IMR-90 (cell line): ENCODE results near the gene RAD51B. TPM values are rescaled to one million over a fixed set of nuclear protein-coding genes. Genes with fewer than 3 reads are reported as not detected.

ENCODE experiments used
- ATAC-seq: fragments of 200-7000 bp; cut with Tn5 transposase; 2 replicates; pipeline ENCODE4 v1.9.1; 2020; ENCODE audit warnings: low read depth, mild to moderate bottlenecking, moderate library complexity
- BruUV-seq: library from RNA; stranded (reverse); fragments of 400-500 nt; replicated peaks from 2 replicates; lab custom pipeline; 2021; lab: Mats Ljungman, UMichigan
- CTCF ChIA-PET: fragments of 300-600 bp; formaldehyde crosslinking; extraction: SDS; loops from one replicate; lab custom pipeline; 2021; ENCODE audit warnings: antibody characterized with exemption; lab: Yijun Ruan, JAX
- POLR2A ChIA-PET: fragments of 300-600 bp; sonication (Branson Sonifier 250); formaldehyde crosslinking; loops from one replicate; lab custom pipeline; 2022; ENCODE audit warnings: antibody characterized with exemption; ENCODE audit not compliant: unreplicated experiment; lab: Charles Lee
- DNase-seq: peaks from one replicate; pipeline ENCODE4 v3.0.0; 2013
- H2AFZ ChIP-seq: replicated peaks from 2 replicates; pipeline ENCODE3; 2013; ENCODE audit warnings: low read length, mild to moderate bottlenecking; ENCODE audit not compliant: poor library complexity
- H2AK5ac ChIP-seq: 2 replicates; pipeline ENCODE4 v1.6.1; 2013; ENCODE audit warnings: low read depth, low read length, inconsistent platforms
- H2AK9ac ChIP-seq: replicated peaks from 2 replicates; pipeline ENCODE3; 2013; ENCODE audit warnings: mild to moderate bottlenecking, low read depth, low read length, moderate library complexity; ENCODE audit not compliant: poor library complexity
- H2BK120ac ChIP-seq: 2 replicates; pipeline ENCODE4 v1.6.1; 2013; ENCODE audit warnings: low read depth, low read length, inconsistent platforms
- H2BK15ac ChIP-seq: 3 replicates; pipeline ENCODE4 v1.6.1; 2013; ENCODE audit warnings: low read depth, low read length, inconsistent platforms
- H2BK20ac ChIP-seq: 2 replicates; pipeline ENCODE4 v1.6.1; 2013; ENCODE audit warnings: low read depth, mild to moderate bottlenecking, inconsistent platforms, low read length, moderate library complexity
- H2BK5ac ChIP-seq: 2 replicates; pipeline ENCODE4 v1.6.1; 2013; ENCODE audit warnings: mild to moderate bottlenecking, low read depth, low read length, inconsistent platforms; ENCODE audit not compliant: poor library complexity, severe bottlenecking
- H3K14ac ChIP-seq: replicated peaks from 2 replicates; pipeline ENCODE4 v1.6.1; 2013; ENCODE audit warnings: low read depth, low read length, inconsistent platforms
- H3K18ac ChIP-seq: 2 replicates; pipeline ENCODE4 v1.6.1; 2013; ENCODE audit warnings: low read depth, low read length, control low read depth
- H3K23ac ChIP-seq: 2 replicates; pipeline ENCODE4 v1.6.1; 2013; ENCODE audit warnings: low read depth, low read length, inconsistent platforms
- H3K27ac ChIP-seq: 2 replicates; pipeline ENCODE4 v1.5.1; 2013; ENCODE audit warnings: mild to moderate bottlenecking, control low read depth, low read length; ENCODE audit not compliant: insufficient read depth
- H3K27me3 ChIP-seq: 2 replicates; pipeline ENCODE4 v1.6.1; 2013; ENCODE audit warnings: low read length; ENCODE audit not compliant: control insufficient read depth, insufficient read depth
- H3K36me3 ChIP-seq: 2 replicates; pipeline ENCODE4 v1.6.1; 2013; ENCODE audit warnings: low read length, mixed read lengths; ENCODE audit not compliant: control insufficient read depth, insufficient read depth
- H3K4ac ChIP-seq: 2 replicates; pipeline ENCODE4 v1.6.1; 2013; ENCODE audit warnings: low read depth, low read length, inconsistent platforms
- H3K4me1 ChIP-seq: 2 replicates; pipeline ENCODE4 v1.6.1; 2013; ENCODE audit warnings: low read length, mixed read lengths; ENCODE audit not compliant: control insufficient read depth, insufficient read depth
- H3K4me2 ChIP-seq: 2 replicates; pipeline ENCODE4 v1.6.1; 2013; ENCODE audit warnings: low read depth, mild to moderate bottlenecking, control low read depth, low read length, moderate library complexity
- H3K4me3 ChIP-seq: 2 replicates; pipeline ENCODE4 v1.5.1; 2013; ENCODE audit warnings: low read depth, mild to moderate bottlenecking, control low read depth, low read length, moderate library complexity; ENCODE audit not compliant: insufficient read depth
- H3K56ac ChIP-seq: 2 replicates; pipeline ENCODE4 v1.6.1; 2013; ENCODE audit warnings: low read length, inconsistent platforms; ENCODE audit not compliant: insufficient read depth; ENCODE audit errors: extremely low read depth
- H3K79me1 ChIP-seq, 2 experiments: 2 replicates each; pipeline ENCODE4 v1.6.1; 2013; ENCODE audit warnings: low read length in 2 of 2, inconsistent platforms in 1 of 2, low read depth in 1 of 2
- H3K9ac ChIP-seq: 2 replicates; pipeline ENCODE4 v1.6.1; 2013; ENCODE audit warnings: low read depth, low read length, control low read depth
- H3K9me1 ChIP-seq: 2 replicates; pipeline ENCODE4 v1.6.1; 2013; ENCODE audit warnings: low read length, inconsistent platforms; ENCODE audit not compliant: insufficient read depth
- H3K9me3 ChIP-seq: 2 replicates; pipeline ENCODE4 v1.6.1; 2013; ENCODE audit warnings: low read length; ENCODE audit not compliant: control insufficient read depth, insufficient read depth
- H4K20me1 ChIP-seq: 2 replicates; pipeline ENCODE4 v1.6.1; 2013; ENCODE audit warnings: low read length, inconsistent platforms; ENCODE audit not compliant: insufficient read depth
- H4K5ac ChIP-seq: 2 replicates; pipeline ENCODE4 v1.6.1; 2013; ENCODE audit warnings: mild to moderate bottlenecking, low read depth, low read length, control low read depth
- H4K8ac ChIP-seq, 2 experiments: 2 replicates each; pipeline ENCODE4 v1.6.1; 2013; ENCODE audit warnings: low read depth in 2 of 2, low read length in 2 of 2, control low read depth in 1 of 2, inconsistent platforms in 1 of 2
- H4K91ac ChIP-seq: 2 replicates; pipeline ENCODE4 v1.6.1; 2013; ENCODE audit warnings: low read depth, low read length, inconsistent platforms; ENCODE audit not compliant: insufficient read depth
- BHLHE40 ChIP-seq: fragments of 150-350 bp; IDR thresholded peaks from 2 replicates; pipeline ENCODE4 v1.6.1; 2016; ENCODE audit warnings: mild to moderate bottlenecking, low read depth, low read length
- CEBPB ChIP-seq: IDR thresholded peaks from 2 replicates; pipeline ENCODE4 v1.6.1; 2012; ENCODE audit warnings: low read depth, low read length, improper control_type of control experiment
- CHD1 ChIP-seq: IDR thresholded peaks from 2 replicates; pipeline ENCODE4 v1.6.1; 2012; ENCODE audit warnings: low read depth, low read length, improper control_type of control experiment
- CTCF ChIP-seq: conservative IDR thresholded peaks from 2 replicates; pipeline ENCODE4 v1.5.1; 2012; ENCODE audit warnings: mild to moderate bottlenecking, low read depth, low read length, improper control_type of control experiment
- FOS ChIP-seq: fragments of 150-350 bp; IDR thresholded peaks from 2 replicates; pipeline ENCODE4 v1.6.1; 2016; ENCODE audit warnings: low read depth, low read length
- MAFK ChIP-seq: IDR thresholded peaks from 2 replicates; pipeline ENCODE4 v1.6.1; 2012; ENCODE audit warnings: low read depth, low read length, improper control_type of control experiment
- MAZ ChIP-seq: IDR thresholded peaks from 2 replicates; pipeline ENCODE4 v1.6.1; 2012; ENCODE audit warnings: low read depth, mild to moderate bottlenecking, low read length, improper control_type of control experiment, moderate library complexity, borderline replicate concordance
- MXI1 ChIP-seq: IDR thresholded peaks from 2 replicates; pipeline ENCODE4 v1.6.1; 2012; ENCODE audit warnings: low read depth, mild to moderate bottlenecking, low read length, moderate library complexity, borderline replicate concordance
- NFE2L2 ChIP-seq: fragments of 150-350 bp; IDR thresholded peaks from 2 replicates; pipeline ENCODE4 v1.6.1; 2016; ENCODE audit warnings: low read depth, mild to moderate bottlenecking, low read length
- POLR2A ChIP-seq: IDR thresholded peaks from 2 replicates; pipeline ENCODE4 v1.6.1; 2012; ENCODE audit warnings: mild to moderate bottlenecking, low read depth, low read length
- RAD21 ChIP-seq: IDR thresholded peaks from 2 replicates; pipeline ENCODE4 v1.6.1; 2012; ENCODE audit warnings: low read length, improper control_type of control experiment
- RCOR1 ChIP-seq: IDR thresholded peaks from 2 replicates; pipeline ENCODE4 v1.6.1; 2012; ENCODE audit warnings: mild to moderate bottlenecking, low read length, improper control_type of control experiment; ENCODE audit not compliant: insufficient replicate concordance
- RFX5 ChIP-seq: IDR thresholded peaks from 2 replicates; pipeline ENCODE4 v1.8.0; 2012; ENCODE audit warnings: low read depth, mild to moderate bottlenecking, low read length, moderate library complexity
- SMC3 ChIP-seq: fragments of 150-350 bp; IDR thresholded peaks from 2 replicates; pipeline ENCODE4 v1.6.1; 2016; ENCODE audit warnings: low read depth, mild to moderate bottlenecking, antibody characterized with exemption, low read length, moderate library complexity
- WGBS, 2 experiments: methylation state at CpG; one replicate each; pipeline versions ENCODE4 v1.1.5 to v1.1.7; 2013; ENCODE audit warnings: missing lambda C conversion rate in 2 of 2; ENCODE audit not compliant: insufficient read length in 1 of 2; ENCODE audit errors: extremely low coverage in 2 of 2; 5-methylcytosine and 5-hydroxymethylcytosine counted together
- dilution Hi-C: fragments of 300-500 bp; cut with HindIII; formaldehyde crosslinking; loops from one replicate; pipeline ENCODE4 v1.14.3; 2018; ENCODE audit warnings: low sequenced_read_pairs; ENCODE audit not compliant: unreplicated experiment
- in situ Hi-C: fragments of 300-500 bp; cut with MboI; formaldehyde crosslinking; loops from 3 replicates; pipeline ENCODE4 v1.14.3; 2019; ENCODE audit warnings: low sequenced_read_pairs, inconsistent platforms, mixed read lengths
- intact Hi-C: fragments of 100-400 bp; cut with micrococcal nuclease; formaldehyde crosslinking; loops from 2 replicates; pipeline ENCODE4 v1.10.0; 2022
- polyA plus RNA-seq, 3 experiments: library from polyadenylated mRNA; depleted of rRNA; stranded (reverse); fragments of >200 nt; gene quantifications; 2 replicates each; pipeline ENCODE4 v1.2.3, GENCODE V29; 2012; ENCODE audit warnings: low replicate concordance in 1 of 3
- total RNA-seq: library from RNA; depleted of rRNA; stranded (reverse); fragments of >200 nt; gene quantifications from 2 replicates; pipeline ENCODE4 v1.2.3, GENCODE V29; 2012
- TF ChIP-seq, protein P1 (sequence below): fragments of 150-350 bp; IDR thresholded peaks from 2 replicates; pipeline ENCODE4 v1.6.1; 2016; ENCODE audit warnings: low read depth, mild to moderate bottlenecking, low read length, moderate library complexity, borderline replicate concordance
- TF ChIP-seq, protein P2 (sequence below): fragments of 150-350 bp; IDR thresholded peaks from 2 replicates; pipeline ENCODE4 v1.6.1; 2017; ENCODE audit warnings: mild to moderate bottlenecking, antibody characterized with exemption, low read length, low read depth

Gene RAD51B
- total and polyA plus RNA-seq, 2 of the 4 experiments (the other 2 are of a cell fraction): 5.1 to 18.8 TPM

- Histone ChIP-seq H2AK9ac (peak overlapping the region; percentile 22), H4K8ac (0 out of 4 replicates have a peak overlapping the region, but pooled peaks of 1 of the 2 experiments have one; percentile 9), H3K4me3 (no peak overlapping the region), H3K36me3 (no peaks in the 10 kb centered on the region), H3K9me1 (peaks cover 14% of the 10 kb centered on the region), H3K56ac (no peak overlapping the region), H2BK15ac (peak overlapping the region; percentile 67; the same call in 2 of the 3 replicates), H3K9me3 (peaks cover 4% of the 10 kb centered on the region), H3K27me3 (no peaks in the 10 kb centered on the region), H3K18ac (no peak overlapping the region), H2BK120ac (peak overlapping the region; percentile 12), H2AFZ (no peak overlapping the region), H3K9ac (no peak overlapping the region), H3K4me1 (peaks cover 25% of the 10 kb centered on the region), H2BK5ac (no peak overlapping the region), H4K5ac (no peak overlapping the region), H2BK20ac (peak overlapping the region; percentile 36; the same call in 1 of the 2 replicates), H3K4me2 (no peak overlapping the region), H2AK5ac (peak overlapping the region; percentile 73), H3K14ac (0 out of 2 replicates have a peak overlapping the region, but pooled peaks have one; percentile 20), H3K23ac (no peak overlapping the region), H4K20me1 (no peaks in the 10 kb centered on the region), H3K4ac (peak overlapping the region; percentile 40), H4K91ac (peak overlapping the region; percentile 34; the same call in 1 of the 2 replicates), H3K79me1 (peaks cover 0 to 7% of the 10 kb centered on the region in 2 experiments; a peak in 1 of 4 replicates), H3K27ac (no peak overlapping the region)
- TF ChIP-seq NFE2L2: no peak
- TF ChIP-seq MAFK: no peak
- no peak for TF ChIP-seq CEBPB
- TF ChIP-seq RFX5: no peak
- no peak for TF ChIP-seq BHLHE40
- no peak for TF ChIP-seq MAZ
- no peak for TF ChIP-seq RAD21
- no peak for TF ChIP-seq CHD1
- no peak for TF ChIP-seq SMC3
- TF ChIP-seq, protein P1, sequence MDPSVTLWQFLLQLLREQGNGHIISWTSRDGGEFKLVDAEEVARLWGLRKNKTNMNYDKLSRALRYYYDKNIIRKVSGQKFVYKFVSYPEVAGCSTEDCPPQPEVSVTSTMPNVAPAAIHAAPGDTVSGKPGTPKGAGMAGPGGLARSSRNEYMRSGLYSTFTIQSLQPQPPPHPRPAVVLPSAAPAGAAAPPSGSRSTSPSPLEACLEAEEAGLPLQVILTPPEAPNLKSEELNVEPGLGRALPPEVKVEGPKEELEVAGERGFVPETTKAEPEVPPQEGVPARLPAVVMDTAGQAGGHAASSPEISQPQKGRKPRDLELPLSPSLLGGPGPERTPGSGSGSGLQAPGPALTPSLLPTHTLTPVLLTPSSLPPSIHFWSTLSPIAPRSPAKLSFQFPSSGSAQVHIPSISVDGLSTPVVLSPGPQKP: no peak
- no peak for TF ChIP-seq FOS
- no peak for TF ChIP-seq RCOR1
- no peak for TF ChIP-seq POLR2A
- no peak for TF ChIP-seq CTCF
- no peak for TF ChIP-seq MXI1
- TF ChIP-seq, protein P2, sequence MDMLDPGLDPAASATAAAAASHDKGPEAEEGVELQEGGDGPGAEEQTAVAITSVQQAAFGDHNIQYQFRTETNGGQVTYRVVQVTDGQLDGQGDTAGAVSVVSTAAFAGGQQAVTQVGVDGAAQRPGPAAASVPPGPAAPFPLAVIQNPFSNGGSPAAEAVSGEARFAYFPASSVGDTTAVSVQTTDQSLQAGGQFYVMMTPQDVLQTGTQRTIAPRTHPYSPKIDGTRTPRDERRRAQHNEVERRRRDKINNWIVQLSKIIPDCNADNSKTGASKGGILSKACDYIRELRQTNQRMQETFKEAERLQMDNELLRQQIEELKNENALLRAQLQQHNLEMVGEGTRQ: no peak
- DNase-seq (no peak), ATAC-seq (no peak)
- ChIA-PET CTCF (no interaction called here), POLR2A (no interaction called here)
- BruUV-seq: no TSS peak
- 99% methylated on average over 7 of the region's 8 CpGs; no CpG with 5 or more reads in 1 of the 2 experiments for WGBS, 2 experiments
- in situ Hi-C loops (no loop called here), intact Hi-C loops (no loop called here), dilution Hi-C loops (no loop called here)
Observed at GRCh38 chr14:68610251-68610793, 790.7 kb downstream of the RAD51B start.
